ENCODE data around the gene CLDN6.
"Not testable (repeated sequence)": the region's sequence is repeated elsewhere in the genome, so short reads cannot be mapped to it uniquely, and the experiment has no call there.

Gene CLDN6, protein sequence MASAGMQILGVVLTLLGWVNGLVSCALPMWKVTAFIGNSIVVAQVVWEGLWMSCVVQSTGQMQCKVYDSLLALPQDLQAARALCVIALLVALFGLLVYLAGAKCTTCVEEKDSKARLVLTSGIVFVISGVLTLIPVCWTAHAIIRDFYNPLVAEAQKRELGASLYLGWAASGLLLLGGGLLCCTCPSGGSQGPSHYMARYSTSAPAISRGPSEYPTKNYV

DNA sequence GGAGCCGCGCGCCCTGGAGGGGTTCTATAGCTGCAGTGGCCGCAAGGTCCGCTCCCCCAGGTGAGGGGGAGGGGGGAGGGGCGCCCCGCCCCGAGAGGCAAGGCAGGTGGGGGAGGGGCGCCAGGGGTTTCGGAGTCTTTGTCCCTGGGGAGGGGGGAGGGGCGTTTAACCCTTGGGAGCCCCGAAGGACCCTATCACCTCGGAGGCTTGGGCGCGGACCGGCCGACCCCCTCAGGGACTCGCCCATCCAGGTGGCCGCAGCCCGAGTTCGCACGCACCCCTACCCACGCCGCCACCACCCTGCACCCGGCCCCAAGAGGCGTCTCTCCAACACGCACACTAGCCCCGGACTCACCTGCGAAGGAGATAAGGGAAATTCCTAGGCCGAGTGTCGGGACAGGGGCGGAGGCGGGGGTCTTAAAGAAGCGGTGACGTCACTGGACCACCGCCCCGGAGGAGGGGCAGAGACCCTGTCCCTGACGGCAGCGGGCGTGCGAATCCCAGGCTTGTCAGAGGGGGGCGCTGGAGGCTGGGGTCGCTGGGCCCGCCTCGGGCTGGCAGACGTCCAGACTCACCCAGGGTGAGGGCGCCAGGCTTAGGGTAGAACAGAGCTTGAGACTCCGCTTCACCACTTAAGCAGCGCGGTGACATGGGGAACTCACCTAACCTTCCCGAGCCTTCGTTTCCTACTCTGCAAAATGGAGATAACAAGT, at the start of gene CLDN6:
CLDN6 (minus strand) TSS at position 390 of the 713 bp plus-strand sequence. CDS start 2,162 bp downstream, outside the sequence.
- no peak for DNase-seq (ENCODE audit: low read depth in 1 of 2, low spot score in 1 of 2)

DNA sequence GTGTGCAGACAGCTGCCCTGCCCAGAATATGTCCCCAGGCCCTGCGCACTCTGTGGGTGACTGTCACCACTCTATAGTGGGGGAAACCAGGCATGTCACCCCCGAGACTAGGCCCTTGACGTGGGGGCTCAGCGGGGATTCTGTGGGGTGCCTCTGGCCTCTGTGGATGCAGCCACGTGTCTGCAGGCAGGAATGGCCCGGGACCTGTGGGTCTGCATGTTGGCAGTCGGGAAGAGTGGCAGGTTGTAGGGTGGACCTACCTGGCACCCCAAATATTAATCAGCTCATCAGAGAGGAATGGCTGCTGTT, 48.4 kb upstream of the CLDN6 start:
- no peak for DNase-seq (ENCODE audit: low read depth in 1 of 2, low spot score in 1 of 2)

DNA sequence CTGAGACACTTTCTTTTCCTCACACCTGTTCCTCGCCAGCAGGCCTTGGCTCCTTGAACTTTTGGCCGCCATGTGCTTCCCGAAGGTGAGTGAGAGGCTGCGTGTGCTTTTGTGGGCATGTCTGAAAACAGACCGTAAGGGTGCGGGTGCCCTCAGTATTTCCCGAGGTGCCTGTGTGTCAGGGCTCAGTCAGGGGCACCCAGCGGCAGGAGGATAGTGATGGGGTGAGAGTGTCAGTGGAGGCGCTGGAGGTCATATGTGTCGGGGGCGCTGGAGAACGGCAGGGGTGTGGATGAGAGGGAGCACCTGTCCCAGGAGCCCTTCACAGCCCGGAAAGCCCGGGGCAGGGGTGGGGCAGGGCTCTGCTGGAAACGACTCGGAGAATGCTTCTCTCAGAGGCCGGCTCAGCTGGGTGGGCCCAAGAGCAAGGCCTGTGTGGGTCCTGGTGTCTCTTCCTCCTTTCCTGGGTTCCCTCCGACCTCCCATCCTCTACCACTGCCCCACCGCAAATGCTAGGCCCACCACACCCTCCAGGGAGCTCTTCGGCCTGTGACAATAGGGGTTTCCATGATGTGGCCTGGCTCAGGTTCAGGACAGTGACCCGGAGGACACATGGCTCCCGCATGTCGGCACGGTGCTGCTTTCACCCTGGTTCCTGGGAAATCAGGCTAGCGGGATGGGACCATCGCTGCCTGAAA, 47.9 kb upstream of the CLDN6 start:
- DNase-seq (ENCODE audit: low read depth in 1 of 2, low spot score in 1 of 2): no peak

DNA sequence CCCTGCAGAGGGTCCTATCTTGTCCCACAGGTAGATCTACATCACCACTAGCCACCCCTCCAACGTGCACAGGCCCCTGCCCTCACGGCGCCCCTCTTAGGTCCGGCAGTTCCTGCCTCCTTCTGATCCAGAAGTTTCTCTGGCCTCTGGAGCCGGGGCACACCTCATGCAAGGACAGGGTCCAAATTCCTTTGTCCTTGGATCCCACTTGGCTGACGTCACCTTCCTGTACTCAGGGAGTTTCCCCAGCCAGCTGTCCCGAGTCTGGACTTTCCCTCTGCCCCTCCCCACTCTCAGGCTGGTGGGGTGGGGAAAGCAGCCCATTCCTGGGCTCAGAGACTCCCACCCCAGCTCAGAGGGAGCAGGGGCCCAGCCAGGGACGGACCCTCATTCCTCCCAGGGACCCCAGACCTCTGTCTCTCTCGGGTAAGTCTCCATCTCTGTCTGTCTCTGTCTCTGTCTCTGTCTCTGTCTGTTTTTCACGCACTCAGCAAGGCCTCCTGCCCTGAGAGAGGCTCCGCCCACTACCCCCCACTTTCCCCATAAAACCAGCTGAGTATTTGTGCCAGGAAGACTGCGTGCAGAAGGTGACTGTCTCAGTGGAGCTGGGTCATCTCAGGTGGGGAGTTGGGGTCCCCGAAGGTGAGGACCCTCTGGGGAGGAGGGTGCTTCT, 47.2 kb upstream of the CLDN6 start, which contains the start of gene IL32:
IL32 (plus strand) TSS at position 572 of the 673 bp plus-strand sequence. CDS start 172 bp downstream, outside the sequence.
- peak in 1 of 2 donors; percentile 68 for DNase-seq (ENCODE audit: low read depth in 1 of 2, low spot score in 1 of 2)

DNA sequence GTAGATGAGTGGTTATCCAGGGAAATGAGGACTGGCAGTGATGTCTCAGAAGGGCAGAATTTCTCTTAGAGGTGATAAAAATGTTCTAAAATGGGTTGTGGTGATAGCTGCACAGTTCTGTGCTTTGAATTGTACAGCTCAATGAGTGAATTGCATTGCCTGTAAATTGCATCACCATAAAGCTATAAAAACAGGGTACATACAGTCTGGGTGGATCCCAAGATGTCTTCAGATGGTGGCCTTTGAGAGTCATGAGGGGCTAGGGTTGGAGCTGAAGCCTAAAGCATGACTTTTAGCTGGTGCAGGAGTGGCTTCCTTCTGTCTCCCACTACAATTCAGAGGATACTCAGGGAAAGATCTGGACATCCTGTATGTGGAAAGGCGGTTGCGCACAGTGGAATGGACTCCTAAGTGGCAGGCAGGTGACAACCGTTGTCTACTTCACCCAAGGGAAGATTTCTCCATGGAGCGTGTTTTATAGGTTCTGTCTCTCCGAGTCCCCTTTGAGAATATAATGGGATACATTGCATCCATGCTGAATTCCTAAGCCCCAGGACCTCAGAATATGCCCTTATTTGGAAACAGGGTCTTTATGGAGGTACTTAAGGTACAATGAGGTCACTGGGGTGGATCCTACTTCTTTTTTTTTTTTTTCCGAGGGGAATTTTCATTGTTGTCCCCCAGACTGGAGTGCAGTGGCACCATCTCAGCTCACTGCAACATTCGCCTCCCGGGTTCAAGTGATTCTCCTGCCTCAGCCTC, 45.8 kb upstream of the CLDN6 start:
- DNase-seq (ENCODE audit: low read depth in 1 of 2, low spot score in 1 of 2): no peak

DNA sequence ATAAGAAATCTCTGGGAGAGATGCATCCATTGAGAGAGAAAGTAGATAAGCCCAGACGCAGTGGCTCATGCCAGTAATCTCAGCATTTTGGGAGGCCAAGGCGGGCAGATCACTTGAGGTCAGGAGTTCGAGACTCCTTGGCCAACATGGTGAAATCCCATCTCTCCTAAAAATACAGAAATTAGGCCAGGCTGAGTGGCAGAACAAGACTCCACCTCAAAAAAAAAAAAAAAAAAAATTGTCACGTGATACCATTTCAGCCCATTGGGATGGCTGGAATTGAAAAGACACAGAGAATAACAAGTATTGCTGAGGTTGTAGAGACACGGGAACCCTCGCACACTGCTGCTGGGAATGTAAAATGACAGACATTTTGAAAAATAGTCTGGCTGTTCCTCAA, 44.6 kb upstream of the CLDN6 start:
- DNase-seq (ENCODE audit: low read depth in 1 of 2, low spot score in 1 of 2): no peak

DNA sequence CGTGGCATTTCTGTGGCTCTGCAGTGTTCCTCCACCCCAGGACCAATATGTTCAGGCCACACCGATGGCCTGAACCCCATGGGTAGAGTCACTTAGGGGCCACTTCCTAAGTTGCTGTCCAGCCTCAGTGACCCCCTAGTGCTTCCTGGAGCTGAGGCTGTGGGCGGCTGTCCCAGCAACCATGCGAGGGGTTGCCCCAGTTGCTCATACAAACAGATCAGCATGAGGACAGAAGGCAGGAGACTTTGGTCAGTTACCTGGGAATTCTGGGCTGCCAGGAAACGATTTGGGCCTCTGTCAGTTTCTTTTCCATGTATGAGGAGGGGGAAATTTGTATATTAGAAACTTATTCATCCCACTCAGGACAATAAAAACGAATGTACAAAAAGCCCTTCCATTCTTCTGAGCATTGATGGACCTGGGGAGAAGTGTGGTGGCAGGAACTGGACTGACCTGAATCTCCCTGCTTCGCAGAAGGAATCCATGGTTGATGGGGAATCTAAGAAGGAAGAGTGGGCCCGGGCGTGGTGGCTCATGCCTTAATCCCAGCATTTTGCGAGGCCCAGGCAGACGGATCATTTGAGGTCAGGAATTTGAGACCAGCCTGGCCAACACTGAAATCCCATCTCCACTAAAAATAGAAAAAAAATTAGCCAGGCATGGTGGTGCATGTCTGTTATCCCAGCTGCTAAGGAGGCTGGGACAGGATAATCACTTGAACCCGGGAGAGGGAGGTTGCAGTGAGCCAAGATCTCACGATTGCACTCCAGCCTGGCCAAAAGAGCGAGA, 42.5 kb upstream of the CLDN6 start:
- no peak for DNase-seq (ENCODE audit: low read depth in 1 of 2, low spot score in 1 of 2)

DNA sequence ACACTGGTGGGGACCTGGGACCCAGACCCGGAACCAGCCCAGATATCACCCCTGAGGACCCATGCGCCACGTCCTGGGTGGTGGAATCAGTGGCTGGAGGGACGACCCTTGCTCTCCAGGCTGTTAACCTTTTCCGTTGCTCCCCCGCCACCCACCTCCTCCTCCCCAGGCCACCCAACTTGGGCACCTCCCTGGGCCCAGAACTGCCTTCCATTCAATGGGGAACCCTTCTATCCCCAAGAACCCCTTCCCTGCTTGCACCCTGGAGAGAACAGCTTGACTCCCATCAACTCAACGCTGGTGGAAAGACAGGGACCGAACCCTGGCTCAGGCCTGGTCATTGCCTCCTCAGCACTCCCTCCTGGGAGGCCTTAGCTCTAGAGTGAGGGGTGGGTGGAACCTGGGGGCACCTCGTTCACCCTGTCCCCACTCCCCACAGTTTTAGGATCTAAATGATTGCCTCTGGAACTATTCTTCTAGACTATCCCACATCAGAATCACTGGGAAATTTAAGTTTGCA, 41.8 kb upstream of the CLDN6 start:
- no peak for DNase-seq (ENCODE audit: low read depth in 1 of 2, low spot score in 1 of 2)

DNA sequence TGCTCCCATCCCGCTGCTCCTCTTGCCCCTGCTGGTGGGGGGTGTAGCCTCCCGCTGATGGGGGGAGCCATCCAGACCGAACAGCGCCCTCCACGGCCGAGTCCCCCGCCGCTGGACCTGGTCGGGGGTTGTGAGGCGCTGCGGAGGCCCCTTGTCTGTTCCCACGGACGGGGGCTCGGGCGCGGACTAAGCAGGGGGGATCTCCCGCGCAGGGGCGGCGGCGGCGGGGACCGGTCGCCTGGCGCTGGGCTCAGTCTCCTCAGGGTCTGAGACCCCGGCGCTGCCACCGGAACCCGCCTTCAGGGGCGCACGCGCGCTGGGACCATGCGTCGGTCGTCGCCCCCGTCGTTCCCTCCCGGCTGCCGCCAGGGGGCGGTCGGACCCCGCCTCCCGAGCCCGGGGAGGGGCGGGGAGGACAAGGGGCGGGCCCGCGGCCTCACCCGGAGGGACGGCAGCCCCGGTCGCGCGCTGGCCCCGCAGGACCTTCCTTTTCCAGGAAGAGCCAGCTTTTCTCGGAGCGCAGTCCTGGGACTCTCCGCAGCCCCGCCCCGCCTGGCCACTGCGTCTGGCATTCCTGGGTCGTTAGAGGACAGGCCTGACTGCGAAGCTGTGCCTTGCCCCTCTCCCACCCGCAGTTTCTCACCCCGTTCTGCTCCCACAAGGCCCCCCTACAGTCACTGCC, 41.2 kb upstream of the CLDN6 start:
- DNase-seq (ENCODE audit: low read depth in 1 of 2, low spot score in 1 of 2): peak; percentile 75 to 77

DNA sequence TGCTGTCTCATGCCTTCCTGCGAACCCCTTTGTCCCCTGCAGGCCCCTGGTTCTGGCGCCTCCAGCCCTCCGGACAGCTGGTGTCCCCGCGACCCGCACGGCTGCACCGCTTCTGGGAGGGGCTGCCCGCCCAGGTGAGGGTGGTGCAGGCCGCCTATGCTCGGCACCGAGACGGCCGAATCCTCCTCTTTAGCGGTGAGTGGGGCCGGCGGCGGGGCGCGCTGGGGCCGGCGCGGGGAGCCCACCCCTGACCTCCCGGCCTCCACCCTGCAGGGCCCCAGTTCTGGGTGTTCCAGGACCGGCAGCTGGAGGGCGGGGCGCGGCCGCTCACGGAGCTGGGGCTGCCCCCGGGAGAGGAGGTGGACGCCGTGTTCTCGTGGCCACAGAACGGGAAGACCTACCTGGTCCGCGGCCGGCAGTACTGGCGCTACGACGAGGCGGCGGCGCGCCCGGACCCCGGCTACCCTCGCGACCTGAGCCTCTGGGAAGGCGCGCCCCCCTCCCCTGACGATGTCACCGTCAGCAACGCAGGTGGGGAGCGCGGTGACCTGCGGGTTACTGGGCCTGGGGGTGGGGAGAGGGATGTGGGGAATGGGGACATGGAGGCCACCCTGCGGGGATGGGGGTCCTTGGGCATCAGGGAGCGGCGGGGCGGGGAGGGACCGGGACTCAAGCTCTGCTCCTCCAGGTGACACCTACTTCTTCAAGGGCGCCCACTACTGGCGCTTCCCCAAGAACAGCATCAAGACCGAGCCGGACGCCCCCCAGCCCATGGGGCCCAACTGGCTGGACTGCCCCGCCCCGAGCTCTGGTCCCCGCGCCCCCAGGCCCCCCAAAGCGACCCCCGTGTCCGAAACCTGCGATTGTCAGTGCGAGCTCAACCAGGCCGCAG, 40.4 kb upstream of the CLDN6 start:
- no peak for DNase-seq (ENCODE audit: low read depth in 1 of 2, low spot score in 1 of 2)

DNA sequence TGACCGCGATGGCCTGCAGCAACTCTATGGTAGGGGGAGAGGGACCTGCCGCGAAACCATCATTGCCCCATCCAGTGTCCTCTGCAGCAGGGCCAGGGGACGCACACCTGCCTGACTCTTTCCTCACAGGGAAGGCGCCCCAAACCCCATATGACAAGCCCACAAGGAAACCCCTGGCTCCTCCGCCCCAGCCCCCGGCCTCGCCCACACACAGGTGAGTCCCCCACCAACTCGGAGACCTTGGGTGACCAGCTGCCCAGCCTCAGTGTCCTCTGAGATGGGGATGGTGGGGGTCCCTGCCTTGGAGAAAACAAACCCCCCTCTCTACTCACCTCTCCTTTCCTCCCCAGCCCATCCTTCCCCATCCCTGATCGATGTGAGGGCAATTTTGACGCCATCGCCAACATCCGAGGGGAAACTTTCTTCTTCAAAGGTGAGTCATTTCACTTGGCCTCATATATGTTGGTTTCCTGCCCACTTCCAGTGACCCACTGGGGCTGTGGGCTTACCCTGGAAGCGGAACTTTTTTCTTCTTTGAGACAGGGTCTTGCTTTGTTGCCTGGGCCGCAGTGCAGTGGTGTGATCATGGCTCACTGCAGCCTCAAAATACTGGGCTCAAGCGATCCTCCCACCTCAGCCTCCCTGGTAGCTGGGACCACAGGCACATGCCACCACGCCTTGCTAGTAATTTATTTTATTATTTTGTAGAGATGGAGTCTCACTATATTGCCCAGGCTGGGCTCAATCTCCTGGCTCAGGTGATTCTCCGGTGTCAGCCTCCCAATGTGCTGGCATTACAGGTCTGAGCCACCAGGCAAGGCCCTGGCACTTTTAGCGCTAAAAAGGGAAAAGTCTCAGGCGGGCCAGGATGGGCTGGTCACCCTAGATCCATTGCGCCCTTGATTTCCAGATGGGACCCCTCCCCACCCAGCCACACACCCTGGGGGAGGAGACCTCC, 39.5 kb upstream of the CLDN6 start:
- no peak for DNase-seq (ENCODE audit: low read depth in 1 of 2, low spot score in 1 of 2)

DNA sequence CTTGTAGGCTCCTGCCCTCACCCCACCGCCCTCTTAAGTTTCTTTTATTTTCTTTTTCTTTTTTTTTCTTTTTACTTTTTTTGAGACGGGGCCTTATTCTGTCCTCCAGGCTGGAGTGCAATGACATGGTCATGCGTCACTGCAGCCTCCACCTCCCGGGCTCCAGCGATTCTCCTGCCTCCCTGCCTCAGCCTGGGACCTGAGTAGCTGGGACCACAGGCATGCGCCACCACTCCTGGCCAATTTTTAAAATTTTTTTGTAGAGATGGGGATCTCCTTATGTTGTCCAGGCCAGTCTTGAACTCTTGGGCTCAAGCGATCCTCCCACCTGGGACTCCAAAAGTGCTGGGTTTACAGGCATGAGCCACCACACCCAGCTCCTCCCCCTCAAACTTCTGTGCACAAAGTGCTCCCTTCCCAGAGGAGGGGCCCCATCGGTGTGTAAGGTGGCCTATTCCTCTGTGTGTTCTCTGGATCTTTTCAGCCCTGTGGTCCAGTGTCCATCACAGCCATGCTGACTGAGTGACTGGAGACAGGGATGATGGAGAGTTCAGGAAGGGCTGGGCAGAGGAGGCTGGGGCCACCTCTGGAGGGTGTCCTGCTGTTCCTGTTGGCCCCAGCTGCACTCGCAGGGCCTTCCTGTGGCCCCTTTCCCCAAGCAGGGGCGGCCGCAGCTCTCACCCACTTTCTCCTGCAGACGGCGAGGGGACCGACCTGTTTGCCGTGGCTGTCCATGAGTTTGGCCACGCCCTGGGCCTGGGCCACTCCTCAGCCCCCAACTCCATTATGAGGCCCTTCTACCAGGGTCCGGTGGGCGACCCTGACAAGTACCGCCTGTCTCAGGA, 38.6 kb upstream of the CLDN6 start:
- no peak for DNase-seq (ENCODE audit: low read depth in 1 of 2, low spot score in 1 of 2)

DNA sequence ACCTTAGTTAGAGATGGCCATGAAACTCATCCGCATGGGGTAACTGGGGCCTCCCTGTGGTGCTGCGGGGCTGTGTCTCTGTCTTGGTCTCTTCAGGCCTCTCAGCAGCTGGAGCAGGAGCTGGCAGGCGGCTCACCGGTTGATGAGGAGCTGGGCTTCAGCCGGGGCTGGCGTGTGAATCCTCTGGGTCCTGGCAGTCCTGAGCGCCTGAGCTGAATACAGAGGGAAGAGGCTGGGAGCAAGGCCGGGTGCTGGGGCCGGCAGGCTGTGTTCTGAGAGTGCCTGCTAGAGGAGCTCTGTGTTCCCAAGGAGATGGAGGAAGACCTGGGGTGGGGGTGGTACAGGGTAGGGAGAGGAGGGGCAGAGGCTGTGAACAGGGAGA, 37.7 kb upstream of the CLDN6 start:
- not testable (repeated sequence) for DNase-seq (ENCODE audit: low read depth in 1 of 2, low spot score in 1 of 2)

DNA sequence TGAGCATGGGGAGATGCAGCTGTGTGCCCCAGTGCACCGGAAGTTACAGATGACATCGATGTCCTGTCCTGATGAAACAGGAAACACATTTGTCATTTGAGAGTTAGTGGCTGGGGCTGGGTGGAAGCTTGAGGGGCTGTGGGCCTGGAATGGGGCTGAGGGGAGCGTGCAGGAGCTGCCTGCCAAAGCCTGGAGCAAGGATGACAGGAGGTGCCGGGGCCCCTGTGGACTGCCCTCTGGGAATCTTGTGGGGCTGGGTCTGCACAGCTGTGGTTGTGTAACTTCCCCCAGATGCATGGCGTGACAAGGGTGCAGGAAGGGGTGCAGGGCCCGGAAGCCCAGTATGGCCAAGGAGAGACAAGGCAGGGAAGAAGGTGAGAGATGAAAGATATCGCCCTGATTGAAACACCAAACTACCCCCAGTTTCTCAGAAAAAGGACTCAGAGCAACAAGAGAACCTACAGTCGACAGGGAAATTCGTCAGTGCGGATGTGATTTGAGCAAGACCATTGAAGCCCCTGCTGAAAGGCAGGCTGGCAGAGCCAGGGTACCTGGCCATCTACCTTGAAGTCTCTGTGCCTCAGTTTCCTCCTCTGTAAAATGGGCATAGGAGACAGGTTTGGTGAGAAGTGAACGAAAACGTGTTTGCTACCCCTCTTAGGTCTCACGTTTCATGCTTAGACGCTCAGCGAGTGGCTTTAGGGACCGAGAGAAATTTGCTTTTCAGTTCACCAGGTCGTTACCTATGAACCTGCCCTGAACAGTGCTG, 37.2 kb upstream of the CLDN6 start:
- DNase-seq (ENCODE audit: low read depth in 1 of 2, low spot score in 1 of 2): no peak

DNA sequence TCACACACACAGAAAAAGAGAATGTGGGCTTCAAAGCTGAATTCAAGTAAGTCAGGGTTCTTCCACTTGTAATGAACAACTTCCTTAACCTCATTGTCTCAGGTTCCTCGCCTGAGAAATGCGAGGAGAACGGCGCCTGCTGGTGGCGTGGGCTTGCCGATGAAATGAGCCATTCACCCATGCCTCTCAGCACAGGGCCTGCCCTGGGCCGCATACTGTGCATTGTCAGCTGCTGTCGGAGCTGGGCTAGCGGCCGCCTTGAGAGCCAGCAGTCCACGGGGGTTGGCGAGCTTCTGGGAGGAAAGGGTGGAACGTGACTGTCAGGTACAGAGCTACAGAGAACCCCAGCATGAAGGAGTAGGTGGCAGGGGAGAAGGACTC, 35.3 kb upstream of the CLDN6 start:
- not testable (repeated sequence) for DNase-seq (ENCODE audit: low read depth in 1 of 2, low spot score in 1 of 2)

Measured in activated CD4-positive, alpha-beta T cell treated with anti-CD3 and anti-CD28 coated beads, Interleukin-2, amount 50 U/mL, for 24 hours (primary cell).